H1 (cell line): ENCODE data around the gene DGCR6L.
"Not testable (repeated sequence)": the region's sequence is repeated elsewhere in the genome, so short reads cannot be mapped to it uniquely, and the experiment has no call there.

Experiments
- CREB1 ChIP-seq: IDR thresholded peaks from 2 replicates; pipeline ENCODE4 v1.6.1; 2012; ENCODE audit warnings: inconsistent platforms
- CTCF ChIP-seq, 3 experiments: IDR thresholded peaks; 1 replicate in 2 of 3; 2 replicates in 1 of 3; pipeline versions ENCODE4 v1.5.1 to v1.6.1; 2011; ENCODE audit warnings: low read length in 3 of 3, mild to moderate bottlenecking in 3 of 3, inconsistent platforms in 2 of 3, low read depth in 1 of 3, moderate library complexity in 1 of 3; ENCODE audit not compliant: insufficient read depth in 1 of 3; ENCODE audit errors: control extremely low read depth in 1 of 3
- POLR2A ChIP-seq, 2 experiments: IDR thresholded peaks; 1 replicate in 1 of 2; 2 replicates in 1 of 2; pipeline ENCODE4 v1.6.1; 2011; ENCODE audit warnings: low read depth in 2 of 2, low read length in 2 of 2, mild to moderate bottlenecking in 2 of 2; ENCODE audit errors: control extremely low read depth in 1 of 2
- RFX5 ChIP-seq: IDR thresholded peaks from 2 replicates; pipeline ENCODE4 v1.6.1; 2011; ENCODE audit warnings: low read depth, low read length, improper control_type of control experiment, borderline replicate concordance
- TAF1 ChIP-seq: IDR thresholded peaks from 2 replicates; pipeline ENCODE4 v1.6.1; 2011; ENCODE audit warnings: mild to moderate bottlenecking, low read depth, low read length

GRCh38 chr22:20358503-20359239, 38.8 kb upstream of the DGCR6L start:
- not testable (repeated sequence) for TF ChIP-seq POLR2A (IDR thresholded peaks at IDR 0.05; ENCODE audit: control extremely low read depth in 1 of 2, low read depth in 2 of 2, low read length in 2 of 2); RFX5; CREB1; TAF1; CTCF (IDR thresholded peaks at IDR 0.05; ENCODE audit: control extremely low read depth in 1 of 3, insufficient read depth in 1 of 3, low read depth in 1 of 3, low read length in 3 of 3)
